ENCODE results near the gene ARHGAP29.

Gene ARHGAP29, protein sequence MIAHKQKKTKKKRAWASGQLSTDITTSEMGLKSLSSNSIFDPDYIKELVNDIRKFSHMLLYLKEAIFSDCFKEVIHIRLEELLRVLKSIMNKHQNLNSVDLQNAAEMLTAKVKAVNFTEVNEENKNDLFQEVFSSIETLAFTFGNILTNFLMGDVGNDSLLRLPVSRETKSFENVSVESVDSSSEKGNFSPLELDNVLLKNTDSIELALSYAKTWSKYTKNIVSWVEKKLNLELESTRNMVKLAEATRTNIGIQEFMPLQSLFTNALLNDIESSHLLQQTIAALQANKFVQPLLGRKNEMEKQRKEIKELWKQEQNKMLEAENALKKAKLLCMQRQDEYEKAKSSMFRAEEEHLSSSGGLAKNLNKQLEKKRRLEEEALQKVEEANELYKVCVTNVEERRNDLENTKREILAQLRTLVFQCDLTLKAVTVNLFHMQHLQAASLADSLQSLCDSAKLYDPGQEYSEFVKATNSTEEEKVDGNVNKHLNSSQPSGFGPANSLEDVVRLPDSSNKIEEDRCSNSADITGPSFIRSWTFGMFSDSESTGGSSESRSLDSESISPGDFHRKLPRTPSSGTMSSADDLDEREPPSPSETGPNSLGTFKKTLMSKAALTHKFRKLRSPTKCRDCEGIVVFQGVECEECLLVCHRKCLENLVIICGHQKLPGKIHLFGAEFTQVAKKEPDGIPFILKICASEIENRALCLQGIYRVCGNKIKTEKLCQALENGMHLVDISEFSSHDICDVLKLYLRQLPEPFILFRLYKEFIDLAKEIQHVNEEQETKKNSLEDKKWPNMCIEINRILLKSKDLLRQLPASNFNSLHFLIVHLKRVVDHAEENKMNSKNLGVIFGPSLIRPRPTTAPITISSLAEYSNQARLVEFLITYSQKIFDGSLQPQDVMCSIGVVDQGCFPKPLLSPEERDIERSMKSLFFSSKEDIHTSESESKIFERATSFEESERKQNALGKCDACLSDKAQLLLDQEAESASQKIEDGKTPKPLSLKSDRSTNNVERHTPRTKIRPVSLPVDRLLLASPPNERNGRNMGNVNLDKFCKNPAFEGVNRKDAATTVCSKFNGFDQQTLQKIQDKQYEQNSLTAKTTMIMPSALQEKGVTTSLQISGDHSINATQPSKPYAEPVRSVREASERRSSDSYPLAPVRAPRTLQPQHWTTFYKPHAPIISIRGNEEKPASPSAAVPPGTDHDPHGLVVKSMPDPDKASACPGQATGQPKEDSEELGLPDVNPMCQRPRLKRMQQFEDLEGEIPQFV

GRCh38 chr1:94237291-94238226 is at the start of gene ARHGAP29:
Gene ARHGAP29, minus strand, starts transcription at chr1:94237584. Its CDS starts 5,973 bp downstream, at chr1:94231611.
- peak; percentile 30 for DNase-seq

DNA sequence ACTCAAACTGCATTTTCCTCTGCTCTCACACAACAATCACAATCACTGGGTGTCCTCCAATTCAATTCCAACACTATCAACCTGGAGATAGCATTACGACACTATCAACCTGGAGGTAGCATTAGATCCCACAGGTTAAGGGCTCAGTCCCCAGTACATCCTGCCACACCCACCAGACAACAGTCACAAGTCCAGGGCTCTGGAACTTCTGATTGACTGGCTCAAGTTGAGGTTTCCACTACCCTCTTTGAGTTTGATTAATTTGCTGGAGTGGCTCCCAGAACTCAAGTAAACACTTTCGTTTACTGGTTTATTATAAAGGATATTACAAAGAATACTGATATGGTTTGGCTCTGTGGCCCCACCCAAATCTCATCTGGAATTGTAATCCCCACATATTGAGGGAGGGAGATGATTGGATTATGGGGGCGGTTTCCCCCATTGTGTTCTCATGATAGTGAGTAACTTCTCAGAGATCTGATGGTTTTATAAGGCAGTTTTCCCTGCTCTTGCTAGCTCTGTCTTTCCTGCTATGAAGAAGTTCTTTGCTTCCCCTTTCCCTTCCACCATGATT is 49.6 kb upstream of the ARHGAP29 start:
- DNase-seq, result no peak

DNA sequence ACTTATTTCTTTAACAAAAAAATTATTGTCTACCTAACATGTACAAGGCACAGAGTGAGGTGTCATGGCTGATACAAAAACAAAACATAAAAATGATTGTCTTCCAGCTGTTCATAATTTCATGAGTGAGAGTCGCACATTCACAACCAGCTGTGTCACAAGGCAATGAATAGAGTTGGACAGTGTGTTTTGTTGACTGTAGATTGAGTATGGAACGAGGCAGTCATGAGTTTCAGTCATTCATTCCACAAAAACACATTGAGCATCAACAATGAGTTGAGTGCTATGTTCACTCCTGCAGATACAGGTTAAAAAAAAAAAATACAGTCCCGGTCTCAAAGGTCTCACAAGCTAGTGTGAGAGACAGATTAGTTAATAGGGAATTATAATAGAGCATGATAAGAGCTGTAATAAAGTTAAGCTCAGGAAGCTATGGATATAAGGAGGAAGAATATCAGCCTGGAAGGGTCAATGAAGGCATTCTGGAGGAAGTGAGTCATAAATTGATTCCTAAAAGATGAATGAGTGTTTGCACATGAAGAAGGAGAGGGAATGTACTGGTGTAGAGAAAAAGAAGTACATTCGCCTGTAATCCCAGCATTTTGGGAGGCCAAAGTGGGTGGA is 47.8 kb upstream of the ARHGAP29 start:
- no peak for DNase-seq

DNA sequence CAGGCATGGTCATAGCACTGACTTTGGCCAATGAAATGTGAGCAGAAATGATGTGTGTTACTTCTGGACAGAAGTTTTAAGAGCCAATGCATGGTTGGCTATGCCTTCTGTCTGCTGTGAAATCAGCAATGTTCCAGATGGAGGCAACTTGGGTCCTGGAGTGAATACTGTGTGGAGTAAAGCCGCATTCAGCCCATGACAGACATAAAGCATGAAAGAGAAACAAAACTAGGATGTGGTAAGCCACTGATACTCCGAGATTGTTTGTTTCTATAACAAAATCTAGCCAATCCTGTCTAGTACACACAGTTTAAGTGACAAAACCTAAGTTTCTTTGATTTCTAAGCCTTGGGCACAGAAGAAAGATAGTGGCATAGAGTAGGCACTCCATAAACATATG is 47.1 kb upstream of the ARHGAP29 start:
- DNase-seq, result no peak

DNA sequence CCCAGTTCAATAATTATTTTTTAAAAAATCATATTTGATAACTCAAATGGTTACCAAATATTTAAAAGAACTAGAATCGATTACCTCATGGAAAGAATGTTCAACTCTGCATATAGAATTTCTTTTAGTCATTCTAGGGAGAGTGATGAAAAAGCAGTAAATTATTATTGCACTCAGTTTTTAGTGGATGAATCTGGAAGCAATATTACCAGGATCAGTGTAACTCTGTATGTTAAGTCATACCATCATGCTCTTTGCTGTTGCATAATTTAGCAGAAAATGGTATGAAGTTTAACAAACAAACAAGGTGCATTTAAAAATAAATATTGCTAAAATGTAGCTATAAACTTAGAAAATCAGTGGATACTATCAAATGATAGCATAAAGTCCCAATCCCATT is 46.1 kb upstream of the ARHGAP29 start:
- no peak for DNase-seq

DNA sequence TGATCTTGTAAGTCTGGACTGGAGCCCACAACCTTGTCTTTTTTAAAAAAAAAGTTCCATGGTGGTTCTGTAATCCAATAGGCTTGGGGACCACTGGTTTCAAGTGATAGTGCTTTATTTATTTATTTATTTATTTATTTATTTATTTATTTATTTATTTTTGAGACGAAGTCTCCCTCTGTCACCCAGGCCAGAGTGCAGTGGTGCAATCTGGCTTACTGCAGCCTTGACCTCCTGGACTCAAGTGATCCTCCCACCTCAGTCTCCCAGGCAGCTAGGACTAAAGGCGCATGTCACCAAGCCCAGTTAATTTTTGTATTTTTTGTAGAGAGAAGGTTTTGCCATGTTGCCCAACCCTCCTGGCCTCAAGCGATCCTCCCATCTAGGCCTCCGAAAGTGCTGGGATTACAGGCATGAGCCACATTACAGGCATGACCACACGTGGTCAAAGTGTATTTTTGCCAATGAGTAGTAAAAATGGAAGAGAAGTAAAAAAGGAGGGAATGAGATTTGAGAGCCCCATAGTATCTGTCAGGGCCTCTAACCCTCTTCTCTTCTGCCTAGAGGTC is 44.8 kb upstream of the ARHGAP29 start:
- DNase-seq, result no peak

DNA sequence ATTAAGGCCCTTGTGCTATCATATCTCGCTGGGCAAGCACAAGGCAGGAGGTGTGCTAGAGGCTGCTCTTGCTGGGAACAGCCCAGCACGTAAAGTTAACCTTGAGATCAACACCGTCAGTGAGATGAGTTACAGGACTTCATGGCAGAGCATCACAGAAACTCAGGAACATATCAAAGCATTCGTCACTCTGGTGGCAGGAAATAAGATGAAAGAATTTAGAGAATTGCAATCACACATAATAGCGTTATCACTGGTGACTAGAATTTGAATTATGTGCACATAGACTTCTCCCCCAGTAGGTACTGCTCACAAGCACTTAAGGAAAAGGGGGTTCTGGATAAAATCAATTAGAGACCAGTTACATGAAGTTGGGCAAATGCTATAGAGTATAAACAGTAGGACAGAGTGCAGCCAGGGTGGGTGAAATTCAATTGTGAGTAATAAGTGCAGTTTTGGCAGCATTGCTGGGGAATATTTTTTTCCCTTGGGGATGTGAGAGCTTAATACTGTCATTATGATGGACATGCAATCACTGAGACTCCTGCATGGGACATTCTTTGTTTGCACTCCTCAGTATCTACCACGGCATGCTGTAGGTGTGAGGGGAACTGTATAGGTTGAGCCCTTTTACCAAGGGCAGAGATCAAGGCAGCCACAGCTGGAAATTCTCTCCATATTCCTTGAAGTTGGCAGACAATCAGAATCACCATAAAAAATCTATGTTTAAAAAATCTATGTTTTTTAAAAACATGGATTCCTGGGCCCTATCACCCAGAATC is 44.2 kb upstream of the ARHGAP29 start:
- DNase-seq, result no peak

DNA sequence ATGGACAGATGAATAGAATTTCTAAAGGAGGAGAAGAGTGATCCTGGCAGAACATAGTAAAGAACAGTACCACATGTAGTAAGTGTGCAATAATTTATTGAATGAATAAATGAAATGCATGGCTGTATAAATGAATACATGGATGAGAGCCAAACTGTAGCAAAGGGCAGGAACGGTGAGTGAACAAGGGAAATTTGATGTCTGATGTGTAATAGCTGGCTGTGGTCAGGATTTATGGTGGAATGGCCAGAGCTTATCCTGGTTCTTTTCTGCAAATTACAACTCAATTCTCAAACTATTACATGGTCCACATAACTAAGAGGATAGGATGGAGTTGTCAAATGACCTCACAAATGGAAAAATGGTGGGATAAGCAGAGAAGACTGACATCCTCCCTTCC is 43.2 kb upstream of the ARHGAP29 start:
- no peak for DNase-seq

DNA sequence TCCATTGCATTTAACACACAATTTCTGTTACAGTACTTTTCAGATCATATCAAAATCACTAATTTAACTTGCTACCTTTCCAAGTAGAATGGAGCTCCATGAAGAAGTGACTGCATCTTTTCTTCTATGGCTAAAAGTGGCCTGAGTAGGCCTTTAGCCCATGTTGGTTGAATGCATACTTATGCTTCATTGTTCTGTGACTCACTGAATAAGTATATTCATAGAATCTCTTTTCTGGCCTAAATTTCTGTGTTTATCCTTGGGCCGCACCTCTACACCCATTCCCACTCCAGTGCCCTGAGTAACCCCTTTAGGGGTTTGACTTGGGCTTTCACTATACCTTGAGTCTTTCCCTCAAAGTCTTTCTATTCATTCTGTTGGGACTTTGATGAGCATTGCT is 42.1 kb upstream of the ARHGAP29 start:
- DNase-seq, result no peak

- DNase-seq, result no peak
These were observed 41.7 kb upstream of the ARHGAP29 start for GRCh38 chr1:94279038-94279437.

DNA sequence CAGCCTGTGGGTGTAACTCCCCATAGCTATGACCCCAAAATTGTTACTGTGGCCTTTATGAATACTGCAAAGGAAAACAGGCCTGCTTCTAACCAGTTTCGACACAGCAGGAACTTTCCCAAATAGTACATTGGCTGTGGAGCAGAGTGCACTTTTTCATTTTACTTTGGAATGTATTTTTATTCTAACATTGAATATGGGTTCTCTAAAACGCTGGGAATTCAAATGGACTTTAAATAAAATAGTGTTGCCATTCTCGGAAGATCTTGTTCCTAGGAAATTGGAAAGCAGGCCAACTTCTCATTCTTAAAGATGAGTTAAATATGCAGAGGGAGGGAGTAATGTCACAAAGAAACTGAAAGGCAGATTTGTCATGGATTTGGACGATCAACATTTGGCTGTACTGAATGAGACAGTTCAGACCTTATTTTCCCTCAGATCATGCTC is 39.6 kb upstream of the ARHGAP29 start:
- no peak for DNase-seq

DNA sequence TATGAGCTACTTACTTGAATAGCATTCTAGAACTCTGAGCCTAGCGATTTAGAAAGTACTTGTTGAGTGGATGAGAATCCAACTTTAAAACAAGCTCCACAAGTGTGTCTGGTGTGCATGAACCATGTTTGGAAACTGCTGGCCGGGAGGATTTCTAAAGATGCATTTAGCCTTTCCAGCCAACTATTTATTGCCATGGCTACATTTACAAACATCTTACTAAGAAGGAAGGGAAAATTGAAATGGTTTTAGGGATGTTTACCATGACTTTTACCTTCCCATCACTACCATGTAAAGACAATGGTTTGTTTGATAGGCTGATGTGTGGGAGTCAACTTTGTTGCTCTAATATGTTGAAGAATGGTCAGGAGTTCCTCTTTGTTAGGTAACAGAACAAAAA is 37.7 kb upstream of the ARHGAP29 start:
- no peak for DNase-seq

DNA sequence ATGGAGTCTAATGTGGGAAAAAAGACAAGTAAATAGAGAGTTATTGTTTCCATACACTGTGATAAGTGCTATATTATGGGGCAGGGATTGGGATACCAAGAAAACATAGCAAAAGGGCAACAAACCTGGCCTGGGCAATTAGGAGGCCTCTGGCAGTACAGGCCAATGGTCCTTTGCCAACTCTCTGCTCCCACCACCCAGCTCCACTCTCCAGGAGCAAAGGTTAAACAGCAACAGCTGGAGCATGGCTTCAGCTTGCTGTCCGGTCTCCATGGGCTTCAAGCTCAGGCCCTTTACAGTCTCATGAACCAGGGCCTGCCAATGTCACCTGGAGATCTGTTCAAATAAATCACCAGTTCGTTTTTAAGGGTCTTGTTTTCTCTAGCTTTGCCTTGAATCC is 37.2 kb upstream of the ARHGAP29 start:
- no peak for DNase-seq

DNA sequence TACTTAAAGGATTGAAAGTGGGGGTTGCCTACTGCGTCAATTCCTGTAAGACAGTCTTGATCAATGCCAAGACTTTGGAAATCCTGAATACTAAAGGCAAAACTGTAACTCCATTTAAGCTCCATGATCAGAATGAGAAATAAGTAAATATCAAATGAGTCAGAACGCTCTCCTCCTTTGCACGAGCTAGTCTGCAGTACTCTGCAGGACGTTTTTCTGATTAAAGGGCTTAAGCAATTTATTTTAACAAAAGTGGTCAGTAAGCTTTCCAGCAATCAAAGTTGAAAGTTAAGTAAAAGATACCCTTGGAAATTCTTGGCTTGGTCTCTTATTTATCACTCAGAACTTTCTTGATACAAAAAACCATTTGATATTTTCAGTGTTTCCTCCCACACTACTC is 35.7 kb upstream of the ARHGAP29 start:
- no peak for DNase-seq

DNA sequence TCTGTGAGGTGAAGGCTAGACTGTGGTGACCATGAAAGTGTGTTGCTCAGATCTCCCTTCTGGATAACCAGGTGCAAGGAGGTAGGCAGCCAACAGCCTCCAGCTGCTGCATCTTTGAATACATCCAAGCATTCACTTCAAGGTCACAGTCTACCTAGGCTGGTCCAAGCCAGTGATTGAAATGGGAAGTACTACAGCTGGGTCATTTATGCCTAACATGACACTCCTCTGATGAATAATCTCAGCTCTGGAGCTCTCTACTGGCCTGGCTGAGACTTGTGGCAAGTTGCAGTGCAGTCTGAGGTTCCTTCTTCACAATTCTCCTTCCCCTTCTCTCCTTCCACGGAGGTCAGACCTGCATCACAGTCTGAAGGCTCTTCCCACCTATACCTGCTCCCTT is 35.0 kb upstream of the ARHGAP29 start:
- DNase-seq, result no peak

DNA sequence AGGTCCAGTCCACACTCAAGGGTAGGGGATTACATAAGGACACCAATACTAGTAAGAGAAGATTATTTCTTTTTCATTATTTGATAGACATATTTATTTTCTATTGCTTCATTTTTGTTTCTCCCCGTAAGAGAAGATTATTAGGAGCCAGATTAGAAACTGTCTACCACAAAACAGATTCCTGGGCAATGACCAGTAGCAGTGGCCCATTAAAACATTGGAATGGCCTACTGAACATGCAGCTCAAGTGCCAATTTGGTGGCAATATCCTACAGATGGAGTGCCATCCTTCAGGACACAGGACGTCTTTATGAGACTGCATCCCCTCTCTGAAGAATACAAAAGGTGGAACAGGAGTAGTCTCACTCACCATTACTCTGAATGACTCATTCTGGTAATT is 34.0 kb upstream of the ARHGAP29 start:
- DNase-seq, result no peak

- DNase-seq, result no peak
These were observed 33.4 kb upstream of the ARHGAP29 start for GRCh38 chr1:94270801-94271203.

DNA sequence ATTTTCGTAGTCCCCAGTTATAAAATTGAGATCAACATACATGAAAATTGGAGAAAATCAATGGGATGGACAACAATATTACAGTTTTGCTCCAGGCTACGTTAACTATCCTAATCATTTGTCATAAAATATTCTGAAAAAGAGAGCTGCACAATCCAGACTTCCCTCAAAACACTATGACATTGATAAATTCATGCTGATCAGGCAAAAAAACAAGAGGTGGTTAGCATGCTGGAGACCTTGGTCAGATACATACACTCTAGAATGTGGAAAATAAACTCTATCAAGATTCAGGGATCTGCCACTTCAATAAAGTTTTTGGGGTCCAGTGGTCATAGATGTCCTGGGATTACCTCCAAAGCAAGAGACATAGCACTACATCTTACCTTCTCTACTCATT is 32.5 kb upstream of the ARHGAP29 start:
- no peak for DNase-seq

DNA sequence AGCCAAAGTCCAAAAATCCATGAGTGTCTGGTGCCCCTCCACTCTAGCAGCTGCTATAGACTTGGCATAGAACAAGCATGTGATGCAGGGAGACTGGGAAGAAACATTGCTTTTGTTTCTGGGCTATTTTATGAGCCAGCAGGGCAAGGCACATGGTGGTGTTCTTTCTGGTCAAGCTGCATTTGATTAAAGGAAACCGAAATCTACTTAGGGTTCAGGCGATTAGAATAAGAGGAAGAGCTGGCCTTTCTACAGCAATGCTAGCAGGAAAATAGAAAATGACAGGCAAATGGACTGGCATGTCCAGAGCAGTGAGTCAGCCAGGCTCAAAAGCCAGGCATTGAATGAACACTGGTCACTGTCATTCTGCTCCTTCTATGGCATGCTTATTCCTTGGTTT is 28.5 kb upstream of the ARHGAP29 start:
- no peak for DNase-seq

- no peak for DNase-seq
These were observed 27.6 kb upstream of the ARHGAP29 start for GRCh38 chr1:94265011-94265422.
